NCI-H2081 (cell line): ENCODE measurements around the gene OBSL1.

Experiments
- DNase-seq, 2 experiments: peaks; one replicate each; lab custom pipeline; 2025; lab: John Stamatoyannopoulos, UW

The OBSL1 gene

DNA sequence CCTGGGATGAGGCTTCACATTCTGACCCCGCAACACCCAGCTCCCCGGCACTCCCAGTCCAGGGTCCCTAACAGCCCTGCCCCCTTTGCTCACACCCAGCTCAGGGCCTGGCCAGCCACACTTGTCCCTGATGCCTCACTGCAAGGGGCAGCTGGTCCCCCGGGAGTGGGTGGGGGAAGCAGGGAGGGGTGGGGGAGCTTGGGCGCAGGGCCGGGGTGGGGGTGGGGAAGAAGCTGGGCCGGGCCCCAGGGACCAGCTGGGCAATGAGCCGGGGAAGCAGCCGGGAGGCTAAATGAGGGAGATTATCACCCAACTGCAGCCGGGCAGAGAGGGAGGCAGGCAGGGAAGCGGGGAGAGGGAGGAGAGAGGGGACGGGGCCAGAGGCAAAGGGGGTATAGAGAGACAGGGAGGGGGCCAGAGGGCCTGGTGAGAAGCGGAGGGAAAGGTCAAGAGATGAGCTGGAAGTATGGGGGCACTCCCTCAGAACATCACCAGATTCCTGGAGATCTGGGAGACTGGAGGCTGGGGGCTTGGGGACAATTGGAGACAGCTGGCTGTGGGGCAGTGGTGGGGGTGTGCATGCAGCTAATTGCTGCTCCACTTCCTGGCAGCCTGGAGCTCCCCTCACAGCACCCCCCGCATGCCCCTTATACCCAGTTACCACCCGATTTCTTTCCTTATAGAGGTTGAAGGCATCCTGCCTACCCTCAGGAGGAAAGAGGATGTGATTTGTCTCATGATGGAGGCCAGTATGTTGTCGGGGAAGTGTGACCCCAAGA is 59.6 kb downstream of the OBSL1 start:
- no peak for DNase-seq

DNA sequence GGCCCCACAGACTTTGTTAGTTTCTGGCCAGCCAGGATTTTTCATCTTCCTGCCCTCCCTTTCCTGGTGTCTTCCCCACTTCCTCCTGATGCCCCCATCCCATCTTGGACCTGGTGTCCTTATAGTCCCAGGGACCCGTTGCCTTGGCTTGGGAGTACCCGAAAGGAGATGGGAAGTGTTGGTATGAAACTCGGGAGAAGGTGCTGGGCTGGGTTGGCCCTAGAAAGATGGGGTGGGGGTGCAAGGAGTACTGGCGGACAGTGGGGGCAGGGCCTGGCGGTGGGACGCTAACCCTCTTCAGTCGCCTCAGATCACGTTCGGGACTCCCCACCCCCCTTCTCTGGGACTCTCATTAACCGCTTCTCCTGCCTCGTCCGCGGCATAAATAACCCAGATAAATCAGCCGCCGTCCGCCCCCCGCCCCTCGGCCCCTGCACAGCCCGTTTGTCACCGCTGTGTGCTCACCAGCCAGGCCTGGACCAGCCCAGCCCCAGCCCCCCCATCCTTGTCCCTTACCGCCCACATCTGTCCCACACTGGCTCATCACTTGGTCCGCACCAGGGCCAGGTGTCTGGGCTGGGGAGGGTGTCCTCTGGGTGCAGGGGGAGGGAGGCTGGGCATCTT is 60.7 kb downstream of the OBSL1 start:
- no peak for DNase-seq

DNA sequence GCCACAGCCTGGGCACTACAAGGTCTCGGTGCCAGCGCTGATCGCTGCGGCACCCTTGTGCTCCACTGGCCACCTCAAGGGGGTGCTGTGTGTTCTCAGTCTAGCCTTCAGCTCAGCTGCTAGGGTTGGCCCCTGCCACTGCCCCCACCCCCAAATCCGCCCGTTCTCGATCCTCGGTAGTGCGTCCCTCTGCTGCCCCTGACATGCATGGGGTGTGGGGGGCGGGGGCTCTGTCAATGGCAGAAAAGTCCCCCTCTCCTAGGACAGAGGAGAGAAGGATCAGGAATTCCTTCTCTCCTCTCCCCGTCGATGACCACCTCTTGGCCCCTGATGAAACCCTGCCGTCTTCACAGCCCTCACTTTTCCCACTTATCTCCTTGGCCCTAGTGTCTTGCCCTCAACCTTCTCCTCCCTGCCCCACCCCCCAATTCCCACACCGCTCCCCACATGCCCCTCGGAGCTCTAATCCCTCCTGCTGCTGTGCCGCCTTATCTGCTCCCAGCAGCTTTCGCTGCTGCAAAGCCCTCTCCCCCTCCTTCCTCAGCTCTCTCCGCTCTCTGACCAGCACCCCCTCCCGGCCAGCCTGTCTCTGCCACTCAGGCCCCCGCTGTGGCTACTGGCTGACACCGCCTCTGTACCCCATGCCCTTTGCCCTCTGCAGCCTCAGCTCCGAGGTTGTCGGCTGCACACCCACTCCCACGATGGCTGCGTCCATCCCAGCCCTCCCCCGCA is 61.4 kb downstream of the OBSL1 start:
- DNase-seq, result peak; percentile 40 to 64

DNA sequence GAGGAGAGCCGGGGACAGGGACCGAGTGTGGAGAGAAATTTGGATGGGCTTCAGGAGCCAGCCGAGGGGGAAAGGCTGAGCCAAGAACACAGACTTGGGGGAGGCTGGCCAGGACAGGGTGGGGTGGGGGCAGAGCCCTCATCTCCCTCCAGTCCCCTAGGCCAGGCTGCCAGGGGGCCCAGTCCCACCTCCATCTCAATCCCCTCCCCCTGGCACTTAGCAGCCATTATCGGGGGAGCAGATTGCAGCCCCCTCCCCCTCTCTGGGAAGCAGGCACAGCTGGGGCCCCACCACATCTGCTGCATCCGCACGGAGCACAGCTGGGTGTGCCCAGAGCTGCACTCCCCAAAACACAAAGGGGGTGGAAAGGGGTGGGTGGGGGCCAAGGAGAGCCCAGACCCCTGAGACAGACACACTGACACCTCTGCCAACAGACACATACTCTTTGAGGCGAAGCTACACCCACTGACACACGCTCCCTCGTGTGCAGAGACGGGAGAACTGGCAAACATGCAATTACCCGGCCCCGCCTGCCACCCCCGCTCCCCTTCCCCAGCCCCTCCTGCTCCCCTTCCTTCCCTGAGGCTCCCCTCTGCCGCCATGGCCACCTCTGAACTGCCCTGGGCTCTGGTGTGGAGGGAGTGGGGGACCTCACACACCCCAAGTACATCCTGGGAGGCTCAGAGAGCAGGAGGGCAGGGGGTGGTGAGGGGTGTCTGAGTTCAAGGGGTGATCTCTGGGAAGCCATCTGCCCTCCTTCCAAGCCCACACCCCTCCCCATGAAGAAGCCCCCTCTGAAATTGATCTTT is 62.2 kb downstream of the OBSL1 start:
- no peak for DNase-seq

DNA sequence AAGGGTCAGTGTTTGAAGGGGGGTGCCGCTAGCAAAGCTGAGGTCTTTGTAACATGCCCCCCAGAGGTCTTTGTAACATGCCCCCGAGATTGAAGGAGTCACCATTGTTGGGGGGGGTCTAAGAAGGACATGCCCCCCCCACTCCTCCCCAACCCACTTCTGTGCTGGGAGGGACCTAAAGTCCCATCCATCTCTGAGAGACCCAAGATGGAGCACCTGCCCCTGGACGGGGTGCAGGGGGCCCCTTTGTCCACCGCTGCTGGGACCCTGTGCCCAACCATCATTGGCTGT is 63.0 kb downstream of the OBSL1 start:
- DNase-seq, result no peak

DNA sequence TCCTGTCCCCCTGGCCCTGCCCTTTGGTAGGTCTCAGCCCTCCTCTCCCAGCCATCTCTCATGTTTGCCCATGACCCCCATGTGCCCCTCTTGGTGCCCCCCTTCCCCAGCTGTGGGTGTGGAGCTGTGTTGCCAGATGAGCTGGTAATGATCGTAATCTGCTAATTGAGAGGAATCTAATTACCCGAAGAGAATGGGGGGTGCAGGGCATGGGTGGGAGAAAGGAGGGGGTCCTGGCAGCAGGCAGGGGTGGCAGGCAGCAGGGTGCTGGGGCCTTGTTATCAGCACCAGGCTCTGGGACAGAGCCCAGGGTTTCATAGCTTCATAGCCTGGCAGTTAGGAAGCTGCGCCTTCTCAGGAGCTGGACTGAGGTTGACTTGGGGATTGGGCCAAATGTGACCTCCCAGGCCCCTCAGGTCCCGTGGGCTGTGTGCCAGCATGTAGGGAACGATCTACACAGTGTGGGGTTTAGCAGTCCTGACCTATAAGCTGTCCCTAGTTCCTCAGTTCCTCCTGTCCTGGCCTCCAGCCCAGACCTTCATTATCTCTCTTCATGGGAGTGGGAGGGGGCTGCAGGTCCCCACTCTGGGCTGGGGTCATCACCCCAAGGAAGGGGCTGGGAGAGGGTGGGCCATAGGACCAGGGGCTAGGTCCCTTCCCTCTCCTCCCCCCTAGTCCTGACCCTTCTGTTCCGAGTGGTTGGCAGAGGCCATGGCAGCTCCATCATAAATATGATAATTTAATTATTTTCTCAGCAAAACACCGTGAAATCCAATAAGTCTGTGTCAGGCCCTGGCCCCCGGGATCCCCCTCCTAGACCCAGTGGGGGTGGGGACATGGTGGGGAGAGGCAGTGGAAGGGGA is 63.5 kb downstream of the OBSL1 start:
- DNase-seq, result no peak

DNA sequence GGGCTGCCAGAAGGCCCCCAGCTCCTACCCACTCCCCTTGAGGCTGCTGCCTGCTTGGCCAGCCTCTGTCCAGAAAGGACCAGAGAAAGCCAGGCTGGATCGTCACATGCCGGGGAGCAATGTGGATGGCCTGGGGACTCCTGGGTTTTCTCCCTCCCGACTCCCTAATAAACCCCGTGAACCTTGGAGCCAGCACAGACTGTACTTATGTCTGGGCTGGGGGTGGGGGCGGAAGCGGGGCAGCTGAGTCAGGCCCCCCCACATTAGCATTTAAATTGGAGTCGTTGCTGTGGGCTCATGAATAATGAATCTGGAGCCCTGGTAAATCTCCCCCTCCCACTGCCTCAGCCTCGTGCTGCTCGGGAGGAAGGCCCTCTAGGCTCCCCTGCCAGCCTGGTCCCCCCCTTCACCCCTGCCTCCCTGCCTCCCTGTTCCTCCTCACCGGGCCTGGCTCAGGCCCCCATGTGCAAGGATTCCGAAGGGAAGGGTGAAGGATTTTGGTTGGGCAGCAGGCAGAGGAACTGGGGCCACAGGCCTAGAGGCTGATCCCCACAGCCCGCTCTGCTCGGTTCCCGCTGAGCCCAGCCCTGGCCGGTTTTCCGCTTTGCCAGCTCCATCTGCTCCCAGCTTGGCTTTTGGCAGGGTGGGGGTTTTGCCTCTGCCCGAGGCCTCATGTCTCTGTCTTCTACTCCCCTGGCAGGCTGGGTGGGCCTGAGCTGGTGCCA is 64.4 kb downstream of the OBSL1 start:
- DNase-seq, result no peak

DNA sequence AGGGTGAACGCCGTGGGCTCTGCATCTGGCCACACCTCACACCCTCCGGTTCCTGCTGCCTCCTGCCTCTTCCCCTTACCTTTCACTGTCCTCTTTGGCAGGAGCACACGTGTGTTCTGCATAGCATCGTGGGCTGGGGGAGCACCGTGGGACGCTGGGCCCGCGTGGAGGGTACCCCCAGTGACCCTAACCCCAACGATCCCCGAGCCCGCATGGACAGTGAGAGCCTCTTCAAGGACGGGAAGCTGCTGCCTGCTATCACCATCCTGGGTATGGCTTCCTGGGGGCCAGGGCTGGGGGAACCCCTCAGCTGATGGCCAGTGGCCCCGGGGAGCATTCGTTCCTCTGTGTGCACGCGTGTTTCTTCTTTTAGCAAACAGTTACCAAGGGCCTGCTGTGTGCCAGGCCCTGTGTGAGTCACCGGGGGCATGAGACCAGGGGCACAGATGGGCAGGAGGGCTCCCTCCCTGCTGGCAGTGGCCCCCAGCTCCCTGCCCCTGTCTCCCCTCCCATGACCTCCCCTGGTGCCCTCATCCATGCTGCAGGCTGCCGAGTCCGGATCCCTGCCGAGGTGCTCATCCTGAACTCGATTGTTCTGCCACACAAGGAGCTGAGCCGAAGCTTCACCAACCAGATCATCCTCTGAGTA is 65.1 kb downstream of the OBSL1 start:
- no peak for DNase-seq

DNA sequence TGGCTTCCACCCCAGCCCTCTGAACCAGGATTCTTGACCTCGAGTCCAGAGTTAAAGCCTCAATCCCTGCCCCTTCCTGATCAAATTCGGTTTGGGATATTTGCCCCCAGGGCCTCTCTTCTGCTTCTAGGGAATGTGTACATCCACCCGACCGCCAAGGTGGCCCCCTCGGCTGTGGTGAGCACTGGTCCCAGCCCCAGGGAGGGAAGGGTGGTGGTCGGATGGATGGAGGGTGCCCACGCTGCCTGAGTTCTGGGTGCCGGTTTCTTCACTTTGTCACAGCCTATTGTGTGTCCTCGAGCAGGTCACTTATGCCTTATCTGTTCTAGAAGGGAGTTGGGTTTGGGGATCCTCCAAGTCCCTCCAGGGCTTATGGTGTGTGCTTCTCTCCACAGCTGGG is 65.8 kb downstream of the OBSL1 start:
- no peak for DNase-seq

DNA sequence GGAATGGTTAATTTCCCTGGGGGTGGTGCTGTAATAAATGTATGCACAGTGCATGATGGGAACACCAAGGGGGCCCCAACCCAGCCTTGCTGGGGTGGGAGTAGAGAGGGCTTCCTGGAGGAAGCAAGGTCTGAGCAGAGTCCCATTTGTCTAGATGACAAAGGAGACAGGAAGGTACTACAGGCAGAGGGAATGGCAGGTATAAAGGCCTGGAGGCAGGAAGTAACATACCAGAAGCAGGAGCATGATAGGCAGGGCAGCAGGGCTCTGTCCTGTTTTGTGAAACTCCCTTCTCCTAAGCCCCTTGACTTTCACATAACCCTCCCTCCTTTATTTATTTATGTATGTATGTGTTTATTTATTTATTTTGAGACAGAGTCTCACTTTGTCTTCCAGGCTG is 68.7 kb downstream of the OBSL1 start:
- DNase-seq, result no peak

DNA sequence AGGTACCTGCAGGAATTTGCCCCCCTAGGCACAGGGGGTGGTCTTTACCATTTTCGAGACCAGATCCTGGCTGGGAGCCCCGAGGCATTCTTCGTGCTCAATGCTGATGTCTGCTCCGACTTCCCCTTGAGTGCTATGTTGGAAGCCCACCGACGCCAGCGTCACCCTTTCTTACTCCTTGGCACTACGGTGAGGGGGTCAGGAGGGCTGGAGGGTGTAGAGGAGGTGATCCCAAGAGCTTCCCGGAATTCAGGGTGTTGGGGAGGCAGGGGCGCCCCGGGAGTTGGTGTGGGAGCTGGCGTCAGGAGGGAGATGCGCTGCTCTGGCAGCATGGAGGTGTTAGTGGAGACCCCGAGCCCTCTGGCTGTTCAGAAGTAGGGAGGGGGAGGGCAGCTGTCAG is 69.5 kb downstream of the OBSL1 start:
- no peak for DNase-seq
